Urinary bladder (tissue), 4 donors: ENCODE measurements around the gene C20orf96. TPM values are rescaled to one million over a fixed set of nuclear protein-coding genes. Genes with fewer than 3 reads are reported as not detected.

Source experiments
- DNase-seq: peaks from one replicate; pipeline ENCODE4 v3.0.0-alpha.2; 2015; ENCODE audit errors: extremely low spot score
- H3K27ac ChIP-seq: one replicate; pipeline ENCODE4 v1.5.1; 2013; ENCODE audit warnings: low read depth, mild to moderate bottlenecking, moderate library complexity
- H3K36me3 ChIP-seq: one replicate; pipeline ENCODE4 v1.6.1; 2013; ENCODE audit warnings: mild to moderate bottlenecking, moderate library complexity; ENCODE audit not compliant: insufficient read depth
- H3K4me1 ChIP-seq: one replicate; pipeline ENCODE4 v1.6.1; 2013; ENCODE audit warnings: mild to moderate bottlenecking, moderate library complexity; ENCODE audit not compliant: insufficient read depth
- H3K4me3 ChIP-seq: one replicate; pipeline ENCODE4 v1.5.1; 2013; ENCODE audit warnings: low read depth, low read length
- WGBS: extraction: QIAGEN DNeasy Blood & Tissue Kit; methylation state at CpG from one replicate; pipeline ENCODE4 v1.1.7; 2013; 5-methylcytosine and 5-hydroxymethylcytosine counted together
- polyA plus RNA-seq: library from polyadenylated mRNA; stranded (reverse); fragments of 200-250 nt; gene quantifications from one replicate; pipeline ENCODE4 v1.2.3, GENCODE V29; 2013
- total RNA-seq: library from RNA; depleted of rRNA; stranded (reverse); fragments of >200 nt; gene quantifications from one replicate; pipeline ENCODE4 v1.2.3, GENCODE V29; 2014
- donor health status: healthy with polysubstance abuse.
- donor health status: healthy.

The C20orf96 gene
- total and polyA plus RNA-seq, 2 donors = 5.0 to 6.4 TPM

GRCh38 chr20:305745-306144, 15.2 kb upstream of the C20orf96 start:
- 87% methylated on average over 11 of the region's 11 CpGs for WGBS
- no peaks in the 10 kb centered on the region for H3K4me1 ChIP-seq
- no peak overlapping the region for H3K4me3 ChIP-seq
- H3K36me3 ChIP-seq = no peaks in the 10 kb centered on the region
- H3K27ac ChIP-seq = no peak overlapping the region
- DNase-seq = no peak

GRCh38 chr20:301886-302848, 11.6 kb upstream of the C20orf96 start:
- no peak for DNase-seq
- Histone ChIP-seq H3K4me1 (no peaks in the 10 kb centered on the region), H3K36me3 (no peaks in the 10 kb centered on the region), H3K4me3 (no peak overlapping the region), H3K27ac (no peak overlapping the region)
- WGBS = 58% methylated on average over 13 of the region's 13 CpGs

GRCh38 chr20:300345-300990, 9.9 kb upstream of the C20orf96 start:
- Histone ChIP-seq H3K4me1 (no peaks in the 10 kb centered on the region), H3K4me3 (peak overlapping the region; percentile 15), H3K36me3 (no peaks in the 10 kb centered on the region), H3K27ac (no peak overlapping the region)
- 23% methylated on average over 10 of the region's 10 CpGs for WGBS
- no peak for DNase-seq

- no peaks in the 10 kb centered on the region for H3K36me3 ChIP-seq
- 4% methylated on average over 15 of the region's 15 CpGs for WGBS
- H3K27ac ChIP-seq = no peak overlapping the region
- no peaks in the 10 kb centered on the region for H3K4me1 ChIP-seq
- DNase-seq = no peak
- peak overlapping the region; percentile 87 for H3K4me3 ChIP-seq
These were observed 8.3 kb upstream of the C20orf96 start for GRCh38 chr20:298776-299391.

GRCh38 chr20:297925-298775, 7.6 kb upstream of the C20orf96 start:
- Histone ChIP-seq H3K36me3 (no peaks in the 10 kb centered on the region), H3K4me3 (peak overlapping the region; percentile 87), H3K4me1 (no peaks in the 10 kb centered on the region), H3K27ac (peak overlapping the region; percentile 100)
- under 1% methylated on average over 75 of the region's 75 CpGs for WGBS
- DNase-seq = no peak

GRCh38 chr20:297098-297924, 6.8 kb upstream of the C20orf96 start, which contains the start of gene ZCCHC3:
Gene ZCCHC3, plus strand, starts transcription at chr20:297570. Its CDS starts 17 bp downstream, at chr20:297587.
- WGBS = under 1% methylated on average over 98 of the region's 99 CpGs
- H3K27ac ChIP-seq = peak within 1 kb of the TSS; percentile 100
- H3K4me3 ChIP-seq = peak within 1 kb of the TSS; percentile 87
- no peaks in the 10 kb centered on the region for H3K4me1 ChIP-seq
- H3K36me3 ChIP-seq = no peaks in the 10 kb centered on the region
- peak; percentile 91 for DNase-seq

GRCh38 chr20:295804-296203, 5.3 kb upstream of the C20orf96 start:
- Histone ChIP-seq H3K36me3 (no peaks in the 10 kb centered on the region), H3K27ac (no peak overlapping the region), H3K4me3 (no peak overlapping the region), H3K4me1 (no peaks in the 10 kb centered on the region)
- WGBS = 83% methylated on average over 4 of the region's 4 CpGs
- DNase-seq = no peak

GRCh38 chr20:294602-295001, 4.1 kb upstream of the C20orf96 start:
- H3K4me3 ChIP-seq = no peak overlapping the region
- no peaks in the 10 kb centered on the region for H3K36me3 ChIP-seq
- DNase-seq = no peak
- WGBS = 90% methylated on average over 5 of the region's 5 CpGs
- no peak overlapping the region for H3K27ac ChIP-seq
- no peaks in the 10 kb centered on the region for H3K4me1 ChIP-seq

- 43% methylated on average over 2 of the region's 2 CpGs for WGBS
- no peaks in the 10 kb centered on the region for H3K36me3 ChIP-seq
- no peak for DNase-seq
- H3K27ac ChIP-seq = no peak overlapping the region
- H3K4me1 ChIP-seq = no peaks in the 10 kb centered on the region
- peak overlapping the region; percentile 47 for H3K4me3 ChIP-seq
These were observed 862 bp downstream of the C20orf96 start for GRCh38 chr20:289693-290083.

- H3K27ac ChIP-seq = no peak overlapping the region
- no peaks in the 10 kb centered on the region for H3K4me1 ChIP-seq
- no peaks in the 10 kb centered on the region for H3K36me3 ChIP-seq
- DNase-seq = no peak
- H3K4me3 ChIP-seq = peak overlapping the region; percentile 47
- WGBS = 84% methylated on average over 3 of the region's 3 CpGs
These were observed 1.4 kb downstream of the C20orf96 start for GRCh38 chr20:288956-289692.

GRCh38 chr20:286508-286907, 4.0 kb downstream of the C20orf96 start:
- Histone ChIP-seq H3K36me3 (no peaks in the 10 kb centered on the region), H3K27ac (no peak overlapping the region), H3K4me1 (no peaks in the 10 kb centered on the region), H3K4me3 (no peak overlapping the region)
- WGBS = 87% methylated on average over 2 of the region's 2 CpGs
- DNase-seq = no peak

GRCh38 chr20:284172-284571, 6.4 kb downstream of the C20orf96 start:
- H3K4me1 ChIP-seq = no peaks in the 10 kb centered on the region
- whole genome bisulfite sequencing = 61% methylated on average over 3 of the region's 3 CpGs
- H3K36me3 ChIP-seq = no peaks in the 10 kb centered on the region
- DNase-seq = no peak
- no peak overlapping the region for H3K27ac ChIP-seq
- H3K4me3 ChIP-seq = no peak overlapping the region
